GM18951 (cell line): ENCODE results near the gene DISP3.

Source experiments
- POLR2A ChIP-seq: IDR thresholded peaks from 4 replicates; pipeline ENCODE4 v1.6.1; 2011; ENCODE audit warnings: mild to moderate bottlenecking; ENCODE audit not compliant: insufficient read length, insufficient read depth; ENCODE audit errors: extremely low read depth
- in situ Hi-C: fragments of 300-500 bp; cut with MboI; formaldehyde crosslinking; loops from one replicate; pipeline ENCODE4 v1.12.0; 2022; ENCODE audit warnings: low sequenced_read_pairs, mixed read lengths, inconsistent platforms; ENCODE audit not compliant: unreplicated experiment

Gene DISP3

DNA sequence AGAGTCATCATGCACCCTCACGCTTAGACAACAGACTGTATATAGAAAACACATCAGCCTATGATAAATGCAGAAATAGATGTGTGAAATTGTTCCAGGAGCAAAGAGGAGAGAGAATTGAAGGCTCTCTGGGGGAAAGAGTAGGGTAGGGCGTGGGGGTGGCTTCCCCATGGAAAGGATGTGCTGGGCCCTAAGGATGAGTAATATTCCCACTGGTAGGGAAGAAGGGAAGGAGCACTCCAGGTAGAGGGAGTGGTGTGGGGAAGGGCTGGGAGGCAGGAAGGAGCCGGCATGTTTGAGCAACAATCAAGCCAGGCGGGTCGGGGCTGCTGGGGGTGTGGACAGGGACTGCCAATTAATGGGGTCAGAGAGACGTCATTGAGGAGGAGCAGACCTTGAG, 10.1 kb upstream of the DISP3 start:
- no peak for TF ChIP-seq POLR2A
- in situ Hi-C loops: no loop called here

DNA sequence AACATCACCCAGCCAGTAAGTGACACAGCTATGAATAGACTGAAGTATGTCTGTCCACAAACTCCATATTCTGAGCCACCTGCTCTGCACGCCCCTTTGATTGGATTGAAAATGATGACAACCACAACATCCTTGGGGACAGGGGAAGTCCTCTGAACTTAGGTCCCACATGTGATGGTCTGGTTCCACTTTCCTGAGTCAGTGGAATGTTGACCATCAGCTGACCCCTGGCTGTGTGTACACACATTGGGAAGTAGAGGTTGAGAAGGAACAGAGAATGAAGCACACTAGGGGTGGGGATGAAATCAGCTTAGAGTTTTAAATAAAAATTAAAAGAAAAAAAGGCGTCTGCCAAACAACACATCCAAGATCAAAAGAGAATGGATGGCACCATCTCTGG, 8.0 kb upstream of the DISP3 start:
- in situ Hi-C loops: no loop called here

DNA sequence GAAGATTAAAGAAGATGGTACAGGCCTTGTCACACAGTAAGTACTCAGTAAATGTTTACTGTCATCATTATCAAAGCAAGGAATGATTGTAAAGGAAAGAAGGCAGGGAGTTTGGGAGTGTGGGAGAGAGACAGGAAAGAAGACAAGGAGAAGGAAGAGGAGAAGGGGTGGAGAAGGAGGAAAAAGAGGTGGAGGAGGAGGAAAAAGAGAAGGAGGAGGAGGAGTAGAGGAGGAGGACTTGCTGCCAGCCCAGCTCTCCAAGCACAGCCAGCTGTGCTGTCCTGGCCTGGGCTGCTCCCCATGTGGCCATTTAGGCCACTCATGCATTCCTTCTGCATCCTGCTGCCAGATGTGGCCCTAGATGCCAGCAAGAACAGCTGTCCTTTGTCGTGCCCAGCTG, 7.5 kb upstream of the DISP3 start:
- no peak for TF ChIP-seq POLR2A
- in situ Hi-C loops: no loop called here

More for the DNA sequence above, 8.0 kb upstream of the DISP3 start:
- TF ChIP-seq POLR2A: no peak

DNA sequence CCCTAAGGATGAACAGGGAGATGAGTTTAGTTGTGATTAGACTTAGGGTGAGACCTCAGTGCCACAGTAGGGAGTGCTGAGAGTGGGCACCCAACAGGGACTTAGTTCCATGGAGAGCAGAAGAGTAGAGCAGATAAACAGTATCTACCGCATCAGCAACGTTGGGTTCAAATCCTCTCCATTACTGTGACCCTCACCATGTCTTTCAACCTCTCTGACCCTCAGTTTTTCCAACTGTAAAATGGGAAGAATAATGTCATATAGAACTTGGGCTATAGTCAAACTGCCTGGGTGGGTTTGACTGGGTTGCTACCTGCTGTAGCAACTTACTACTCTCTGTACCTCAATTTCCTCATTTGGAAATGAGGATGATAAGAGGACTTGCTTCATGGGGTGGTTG, 6.7 kb upstream of the DISP3 start:
- no peak for TF ChIP-seq POLR2A
- in situ Hi-C loops: no loop called here

DNA sequence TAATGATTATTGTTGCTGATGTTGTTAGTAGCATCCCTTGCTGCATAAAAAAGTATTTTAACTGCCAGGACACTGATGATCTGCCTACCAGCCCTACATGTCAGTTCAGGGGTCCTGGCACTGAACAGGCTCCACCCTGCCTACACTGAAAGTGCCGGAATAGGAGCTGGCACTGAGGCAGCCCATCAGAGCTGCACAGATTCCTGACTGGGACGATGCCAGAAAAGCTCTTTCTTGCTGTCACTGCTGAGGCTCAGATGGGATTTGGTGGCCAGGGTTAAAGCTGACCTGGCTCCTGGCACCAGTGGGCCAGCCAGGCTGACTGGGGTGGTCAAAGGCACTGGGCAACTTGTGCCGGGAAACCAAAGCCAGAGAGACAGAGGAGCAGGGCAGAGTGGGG, 6.2 kb upstream of the DISP3 start:
- in situ Hi-C loops: no loop called here
- TF ChIP-seq POLR2A: no peak

DNA sequence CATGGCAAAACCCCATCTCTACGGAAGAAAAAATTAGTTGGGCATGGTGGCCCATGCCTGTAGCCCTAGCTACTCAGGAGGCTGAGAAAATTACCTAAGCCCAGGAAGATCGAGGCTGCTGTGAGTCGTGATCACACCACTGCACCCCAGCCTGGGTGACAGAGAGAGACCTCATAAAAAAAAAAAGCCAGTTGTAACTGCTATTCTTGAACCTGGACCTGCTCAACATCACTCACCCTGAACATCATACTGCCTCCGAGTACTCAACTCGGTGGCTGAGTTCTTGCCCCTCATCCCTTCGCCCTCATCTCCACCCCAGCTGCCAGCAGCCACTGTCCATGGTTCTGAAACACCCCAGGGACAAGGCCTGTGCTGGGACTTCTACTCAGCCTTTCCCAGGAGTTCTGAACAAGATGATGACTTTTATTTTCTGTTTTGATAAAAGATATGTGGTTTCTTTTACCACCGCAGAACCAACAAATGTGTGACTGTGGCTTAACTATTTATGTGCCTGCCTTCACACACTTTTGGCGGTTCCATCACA, 5.4 kb upstream of the DISP3 start:
- in situ Hi-C loops: no loop called here
- no peak for TF ChIP-seq POLR2A

DNA sequence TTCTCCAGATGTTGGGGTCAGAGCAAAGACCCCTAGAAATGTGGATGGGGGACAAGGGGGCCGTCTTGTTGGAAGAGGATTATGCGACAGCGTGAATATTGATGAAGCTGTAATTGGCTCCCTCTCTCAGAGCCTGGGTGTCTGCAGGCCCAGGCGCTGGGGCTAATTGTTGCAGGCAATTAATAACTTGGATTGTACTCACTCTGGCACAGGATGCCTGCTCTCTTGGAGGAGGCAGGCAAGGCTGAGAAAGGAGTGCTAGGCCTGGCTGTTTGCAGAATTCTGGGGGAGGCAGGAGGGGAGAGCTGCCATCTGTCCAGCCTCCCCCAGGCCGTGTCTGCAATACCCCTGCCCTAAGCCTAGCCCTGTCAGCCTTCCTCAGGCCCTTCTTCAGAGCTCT, 4.1 kb upstream of the DISP3 start:
- in situ Hi-C loops: no loop called here
- no peak for TF ChIP-seq POLR2A

DNA sequence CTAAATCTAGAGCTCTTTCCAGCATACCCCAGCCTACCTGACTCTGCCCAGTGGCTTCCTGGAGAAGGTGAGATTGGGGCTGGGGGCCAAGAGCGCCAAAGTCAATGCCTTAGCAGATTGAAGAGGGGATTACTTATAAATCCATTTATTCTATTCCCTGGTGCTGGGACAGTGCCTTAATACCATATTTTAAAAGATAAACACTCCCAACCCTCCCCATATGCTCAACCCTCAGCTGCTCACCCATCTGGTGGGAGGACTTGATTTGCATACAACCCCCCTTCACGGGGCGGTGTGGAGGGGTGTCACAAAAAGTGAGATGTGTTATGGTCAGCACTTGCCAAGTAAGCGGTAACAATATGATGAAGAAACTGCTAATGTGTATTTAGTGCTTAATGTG, 3.2 kb upstream of the DISP3 start:
- TF ChIP-seq POLR2A: no peak
- in situ Hi-C loops: no loop called here

DNA sequence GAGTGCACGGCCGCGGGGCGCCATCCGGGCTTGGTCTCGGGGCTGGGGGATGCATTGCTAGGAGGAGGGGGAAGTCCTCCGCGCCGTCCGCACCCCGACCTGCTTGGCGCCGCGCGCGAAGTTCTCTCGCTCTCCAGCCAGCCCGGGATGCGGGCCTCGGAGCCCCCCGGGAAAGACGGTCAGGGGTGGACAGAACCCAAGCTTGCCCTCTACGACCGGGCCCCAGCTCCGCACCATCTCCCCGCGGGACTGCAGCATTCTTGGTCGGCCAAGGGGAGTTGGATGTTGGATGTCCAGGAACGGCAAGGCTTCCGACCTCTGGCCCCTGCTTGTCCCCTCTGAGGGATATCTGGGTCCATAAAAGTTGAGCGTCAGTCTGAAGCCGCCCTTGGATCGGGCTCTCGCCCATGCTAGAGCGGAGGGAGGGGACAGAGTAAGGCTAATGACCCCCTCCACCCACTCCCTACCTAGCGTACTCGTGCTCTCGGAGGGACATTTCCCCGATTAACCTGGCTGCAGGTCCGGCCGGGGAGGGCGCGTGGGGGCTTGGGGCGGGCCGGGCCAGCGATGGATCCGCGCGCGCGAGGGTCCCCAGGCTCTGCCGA, 522 bp downstream of the DISP3 start:
- TF ChIP-seq POLR2A: no peak
- in situ Hi-C loops: no loop called here

DNA sequence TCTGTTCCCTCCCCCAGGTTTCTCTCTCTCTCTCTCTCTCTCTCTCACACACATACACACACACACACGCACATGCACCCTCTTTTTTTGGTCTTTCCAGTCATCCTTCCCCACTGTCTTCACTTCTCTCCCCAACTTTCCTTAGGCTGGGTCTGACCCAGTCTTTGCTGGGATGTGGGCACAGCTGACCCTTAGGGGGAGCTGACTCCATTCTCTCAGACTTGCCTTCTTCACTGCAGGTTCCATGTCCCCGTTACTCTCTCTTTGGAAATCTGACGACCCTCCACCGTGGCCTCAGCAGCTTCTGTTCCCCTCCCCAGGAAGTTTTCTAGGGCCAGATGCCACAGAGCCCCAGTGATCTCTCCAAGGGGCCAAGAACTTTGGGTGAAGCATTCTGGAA, 2.1 kb downstream of the DISP3 start:
- in situ Hi-C loops: no loop called here
- no peak for TF ChIP-seq POLR2A

DNA sequence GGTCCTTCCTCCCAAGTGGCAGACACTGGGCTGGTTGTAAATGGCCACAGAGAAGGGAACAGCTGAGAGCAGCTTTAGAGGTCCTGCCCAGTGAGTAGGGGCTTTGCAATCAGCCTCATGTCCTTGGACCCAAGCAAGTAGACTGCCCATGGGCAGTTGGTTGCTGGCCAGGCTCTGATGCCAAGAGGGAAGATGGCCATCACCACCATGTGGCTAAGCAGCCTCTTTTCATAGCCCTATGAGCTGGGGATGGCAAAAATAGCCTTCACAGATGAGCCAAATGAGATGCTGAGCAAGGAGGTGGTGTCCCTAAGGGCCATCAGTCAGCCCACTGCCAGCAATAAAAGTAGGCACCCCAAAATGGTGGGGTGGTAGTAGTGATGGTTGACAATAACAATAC, 3.2 kb downstream of the DISP3 start:
- in situ Hi-C loops: no loop called here
- TF ChIP-seq POLR2A: no peak

DNA sequence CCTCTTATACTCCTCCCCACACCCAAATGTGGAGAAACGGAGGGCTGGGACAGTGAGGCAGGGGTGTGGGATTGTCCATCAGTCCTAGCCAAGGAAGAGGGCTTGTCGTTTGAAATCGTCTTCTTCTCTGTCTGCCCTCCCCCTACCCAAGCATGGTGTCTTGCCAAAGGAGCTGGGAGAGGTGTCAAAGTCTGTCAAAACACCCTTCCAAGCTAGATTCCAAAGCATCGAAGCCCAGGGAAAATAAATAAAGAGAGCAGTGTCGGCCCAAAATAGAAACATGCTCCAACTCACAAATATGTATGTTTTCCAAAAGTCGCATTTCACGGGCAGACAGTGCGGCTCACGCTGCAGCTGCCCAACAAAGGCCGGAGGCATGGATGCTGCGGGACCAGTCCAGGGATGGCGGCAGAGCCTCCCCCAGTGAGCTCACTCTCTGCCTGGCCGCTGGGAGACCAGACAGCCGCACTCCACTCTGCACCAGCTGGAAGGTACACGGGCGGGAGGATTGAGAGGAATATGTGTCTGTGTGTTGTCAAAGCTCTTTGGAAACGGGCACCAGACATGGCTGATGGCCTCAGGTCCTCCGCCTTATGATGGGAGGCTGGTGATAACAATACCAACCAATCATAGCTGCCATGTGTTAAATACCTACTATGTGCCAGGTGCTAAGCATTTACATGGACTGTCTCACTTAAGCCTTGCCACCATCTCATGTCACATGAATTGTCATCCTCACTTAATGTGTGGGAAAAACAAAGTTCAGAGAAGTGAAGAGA, 3.9 kb downstream of the DISP3 start:
- in situ Hi-C loops: no loop called here
- no peak for TF ChIP-seq POLR2A

DNA sequence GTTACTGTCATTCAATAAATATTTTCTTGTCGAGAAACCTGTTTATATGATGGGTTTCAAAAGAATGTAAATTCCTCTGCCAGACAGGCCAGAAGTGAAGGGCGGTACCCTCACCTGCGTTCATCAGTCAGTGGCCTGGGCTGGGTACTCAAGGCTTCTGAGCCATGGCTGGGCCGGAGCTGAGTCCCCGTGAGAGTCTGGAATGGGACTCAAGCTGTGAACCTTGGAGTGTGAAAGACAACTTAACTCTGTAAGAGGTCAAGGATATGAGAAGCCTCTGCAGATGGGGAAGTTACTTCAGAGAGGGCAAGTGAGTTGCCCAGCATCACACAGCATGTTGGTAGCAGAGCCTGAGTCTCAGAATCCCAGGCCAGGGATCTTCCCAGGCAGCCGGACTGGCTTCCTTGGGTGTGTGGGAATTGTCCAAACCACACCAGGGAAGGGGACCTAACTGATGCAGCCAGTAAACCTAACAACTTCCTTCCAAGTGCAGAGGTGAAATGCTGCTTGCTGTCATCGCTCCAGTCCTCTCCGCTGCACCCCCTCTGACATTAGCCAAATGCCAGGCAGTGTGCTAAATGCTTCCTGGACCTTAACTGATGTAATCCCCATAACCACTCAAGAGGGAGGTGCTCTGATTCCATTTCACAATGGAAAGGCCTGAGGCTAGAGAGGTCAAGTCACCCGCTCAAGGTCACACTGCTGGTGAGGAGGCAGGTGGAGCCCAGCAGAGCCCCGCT, 4.8 kb downstream of the DISP3 start:
- in situ Hi-C loops: no loop called here
- TF ChIP-seq POLR2A: no peak

DNA sequence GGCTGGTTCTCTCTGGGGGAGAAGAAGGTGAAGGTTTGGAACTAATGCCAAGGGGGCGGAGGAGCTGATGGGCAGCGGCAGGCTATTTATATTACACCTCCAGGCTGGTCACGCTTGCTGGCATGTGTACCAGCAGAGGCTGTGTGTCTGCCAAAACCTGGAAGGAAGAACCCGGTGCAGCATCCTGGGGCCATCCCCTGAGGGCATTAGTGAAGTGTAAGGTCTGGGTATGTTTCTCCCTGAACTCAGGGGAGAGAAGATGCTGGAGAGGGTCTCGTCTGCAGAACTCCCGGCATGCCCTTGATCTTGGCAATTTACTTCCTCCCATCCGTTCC, 5.3 kb downstream of the DISP3 start:
- TF ChIP-seq POLR2A: no peak
- in situ Hi-C loops: no loop called here
